Right ventricle myocardium superior (tissue), 1 donor: ENCODE results near the gene UFSP2. TPM values are rescaled to one million over a fixed set of nuclear protein-coding genes. Genes with fewer than 3 reads are reported as not detected.
"Not testable (repeated sequence)": the region's sequence is repeated elsewhere in the genome, so short reads cannot be mapped to it uniquely, and the experiment has no call there.

Source experiments
- ATAC-seq: fragments of 200-7000 bp; cut with Tn5 transposase; one replicate; pipeline ENCODE4 v1.9.1; 2020; ENCODE audit warnings: mild to moderate bottlenecking; ENCODE audit not compliant: poor library complexity
- DNase-seq: peaks from one replicate; pipeline ENCODE4 v3.0.0-alpha.2; 2020
- intact Hi-C: fragments of 100-400 bp; cut with DNase I; formaldehyde crosslinking; loops from one replicate; pipeline ENCODE4 v1.11.2; 2022
- total RNA-seq: library from RNA; stranded (reverse); fragmentation: NEBNext Ultra II Directional; extraction: Animal tissue kit (Norgen Biotek cat#: 25700); gene quantifications from one replicate; pipeline ENCODE4 v1.2.1, GENCODE V29; 2021
- donor health status: DM: no; HTN: yes; CAD: no; lungs with severe emphysema.

UFSP2 gene
- total RNA-seq, 1 donor from 2014 or later = 49.4 TPM

GRCh38 chr4:185369731-185370130 lies 56.0 kb downstream of the UFSP2 start:
- no peak for DNase-seq
- ATAC-seq = no peak
- intact Hi-C loops = no loop called here

GRCh38 chr4:185364886-185365285 lies 60.9 kb downstream of the UFSP2 start:
- intact Hi-C loops = no loop called here
- ATAC-seq = no peak
- DNase-seq = no peak

GRCh38 chr4:185363251-185363650 lies 62.5 kb downstream of the UFSP2 start:
- ATAC-seq (no peak), DNase-seq (no peak)
- intact Hi-C loops = no loop called here

- ATAC-seq, intact Hi-C loops, DNase-seq: not testable (repeated sequence)
Measured at GRCh38 chr4:185362570-185362969, 63.2 kb downstream of the UFSP2 start.

- ATAC-seq (no peak), DNase-seq (no peak)
- intact Hi-C loops = no loop called here
Measured at GRCh38 chr4:185361872-185362271, 63.9 kb downstream of the UFSP2 start.

GRCh38 chr4:185359767-185360446 lies 65.9 kb downstream of the UFSP2 start:
- no peak for ATAC-seq
- intact Hi-C loops = no loop called here
- DNase-seq = no peak

GRCh38 chr4:185358959-185359358 lies 66.8 kb downstream of the UFSP2 start:
- no peak for ATAC-seq
- intact Hi-C loops = no loop called here
- no peak for DNase-seq

GRCh38 chr4:185358514-185358913 lies 67.2 kb downstream of the UFSP2 start:
- intact Hi-C loops = no loop called here
- no peak for ATAC-seq
- DNase-seq = no peak

GRCh38 chr4:185357733-185358440 lies 67.9 kb downstream of the UFSP2 start:
- ATAC-seq = no peak
- no peak for DNase-seq
- intact Hi-C loops = no loop called here

- intact Hi-C loops = no loop called here
- ATAC-seq (no peak), DNase-seq (no peak)
Measured at GRCh38 chr4:185357211-185357610, 68.6 kb downstream of the UFSP2 start.

- ATAC-seq (no peak), DNase-seq (no peak)
- intact Hi-C loops = no loop called here
Measured at GRCh38 chr4:185352741-185353140, 73.0 kb downstream of the UFSP2 start.

GRCh38 chr4:185352202-185352601 lies 73.6 kb downstream of the UFSP2 start:
- ATAC-seq = no peak
- DNase-seq = no peak
- intact Hi-C loops = no loop called here

GRCh38 chr4:185351691-185352090 lies 74.1 kb downstream of the UFSP2 start:
- ATAC-seq = no peak
- no peak for DNase-seq
- intact Hi-C loops = no loop called here

Other genes with a start within 250 kb of the UFSP2 start
- 11.3 TPM for gene CFAP97, start 222.0 kb downstream of the UFSP2 start, total RNA-seq
- gene SNX25, start 216.4 kb downstream of the UFSP2 start, total RNA-seq = 11.1 TPM
- gene LRP2BP, start 30.0 kb downstream of the UFSP2 start, total RNA-seq = 2.6 TPM
- 22.1 TPM for gene ANKRD37, start 29.1 kb downstream of the UFSP2 start, total RNA-seq
- 1.6 TPM for gene CCDC110, start 45.8 kb upstream of the UFSP2 start, total RNA-seq
- 208 TPM for gene PDLIM3, start 109.5 kb upstream of the UFSP2 start, total RNA-seq